Testis (tissue), 2 donors: ENCODE measurements around the gene BBOX1.

Experiments
- POLR2A ChIP-seq: fragments of 450-650 bp; IDR thresholded peaks from one replicate; pipeline ENCODE4 v1.6.1; 2017; ENCODE audit warnings: antibody characterized with exemption, mild to moderate bottlenecking, moderate library complexity
- TF ChIP-seq, protein P1 (sequence below), 3 experiments: fragments of 450-650 bp in 2 of 3; fragments of 200-600 bp in 1 of 3; sonication (generic) in 1 of 3; IDR thresholded peaks; one replicate each; pipeline ENCODE4 v1.5.1; 2016 to 2019; ENCODE audit warnings: antibody characterized with exemption in 3 of 3, mild to moderate bottlenecking in 2 of 3, moderate library complexity in 1 of 3

DNA sequence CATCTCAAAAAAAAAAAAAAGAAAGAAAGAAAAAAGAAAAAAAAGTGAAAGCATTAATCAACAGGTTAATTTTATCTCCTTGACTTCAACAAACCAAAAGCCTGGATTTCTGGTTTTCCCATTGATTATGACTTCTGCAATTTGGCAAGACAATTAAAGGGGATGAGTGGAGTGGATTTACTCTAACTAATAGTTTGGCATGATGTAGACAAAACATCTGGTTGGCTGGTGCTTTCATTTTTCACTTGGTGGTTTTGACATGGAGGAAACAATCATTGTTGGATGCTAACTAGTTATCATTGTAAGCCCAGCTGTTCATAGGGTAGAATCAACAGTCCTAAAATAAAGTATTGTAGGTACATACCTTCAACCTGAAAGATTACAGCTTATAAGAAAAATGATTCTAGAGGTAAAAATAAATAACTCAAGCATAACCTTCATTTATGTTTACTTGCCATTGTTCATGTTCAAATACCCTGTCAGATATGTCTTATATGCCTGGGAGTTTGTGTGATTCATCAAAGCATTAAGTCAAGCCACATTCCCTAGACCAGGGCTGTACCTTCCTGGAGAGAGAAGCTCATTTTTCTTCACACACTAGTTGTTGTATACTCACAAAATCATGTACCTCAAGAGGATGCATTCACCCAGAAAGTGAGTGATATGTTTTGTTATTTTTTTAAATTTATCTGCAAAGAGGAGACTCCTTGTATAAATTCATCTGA is 31.6 kb upstream of the BBOX1 start:
- TF ChIP-seq, protein P1, sequence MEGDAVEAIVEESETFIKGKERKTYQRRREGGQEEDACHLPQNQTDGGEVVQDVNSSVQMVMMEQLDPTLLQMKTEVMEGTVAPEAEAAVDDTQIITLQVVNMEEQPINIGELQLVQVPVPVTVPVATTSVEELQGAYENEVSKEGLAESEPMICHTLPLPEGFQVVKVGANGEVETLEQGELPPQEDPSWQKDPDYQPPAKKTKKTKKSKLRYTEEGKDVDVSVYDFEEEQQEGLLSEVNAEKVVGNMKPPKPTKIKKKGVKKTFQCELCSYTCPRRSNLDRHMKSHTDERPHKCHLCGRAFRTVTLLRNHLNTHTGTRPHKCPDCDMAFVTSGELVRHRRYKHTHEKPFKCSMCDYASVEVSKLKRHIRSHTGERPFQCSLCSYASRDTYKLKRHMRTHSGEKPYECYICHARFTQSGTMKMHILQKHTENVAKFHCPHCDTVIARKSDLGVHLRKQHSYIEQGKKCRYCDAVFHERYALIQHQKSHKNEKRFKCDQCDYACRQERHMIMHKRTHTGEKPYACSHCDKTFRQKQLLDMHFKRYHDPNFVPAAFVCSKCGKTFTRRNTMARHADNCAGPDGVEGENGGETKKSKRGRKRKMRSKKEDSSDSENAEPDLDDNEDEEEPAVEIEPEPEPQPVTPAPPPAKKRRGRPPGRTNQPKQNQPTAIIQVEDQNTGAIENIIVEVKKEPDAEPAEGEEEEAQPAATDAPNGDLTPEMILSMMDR (IDR thresholded peaks at IDR 0.05): no peak
- TF ChIP-seq POLR2A: no peak
